Stomach (tissue), 9 donors: ENCODE results near the gene CYP1A2. TPM values are rescaled to one million over a fixed set of nuclear protein-coding genes. Genes with fewer than 3 reads are reported as not detected.
A peak's percentile ranks its signal among the peaks of the same experiment; 100 is the strongest.

ENCODE experiments used
- DNase-seq, 2 donors: peaks; one replicate each; pipeline versions ENCODE4 v3.0.0 to v3.0.0-alpha.2; 2013 to 2019
- H3K27ac ChIP-seq, 5 donors: fragments of 200-600 bp in 4 of 5; sonication (generic) in 4 of 5; one replicate each; pipeline ENCODE4 v1.5.1; 2013 to 2019; ENCODE audit warnings: mild to moderate bottlenecking in 1 of 5, moderate library complexity in 1 of 5
- H3K27me3 ChIP-seq, 3 donors: fragments of 200-600 bp; sonication (generic); one replicate each; pipeline ENCODE4 v1.5.1; 2017 to 2019; ENCODE audit warnings: mixed run types in 1 of 3
- H3K36me3 ChIP-seq, 4 donors: fragments of 200-600 bp; sonication (generic); 1 replicate in 3 of 4; 2 replicates in 1 of 4; pipeline ENCODE4 v1.5.1; 2016 to 2019
- H3K4me1 ChIP-seq, 4 donors: fragments of 200-600 bp; sonication (generic); one replicate each; pipeline ENCODE4 v1.5.1; 2016 to 2019
- H3K4me3 ChIP-seq, 4 donors: fragments of 200-600 bp; sonication (generic) in 3 of 4; one replicate each; pipeline ENCODE4 v1.5.1; 2016 to 2019; ENCODE audit warnings: mild to moderate bottlenecking in 1 of 4
- H3K9me3 ChIP-seq, 4 donors: fragments of 200-600 bp; sonication (generic); one replicate each; pipeline ENCODE4 v1.5.1; 2016 to 2019
- CTCF ChIP-seq, 7 experiments: fragments of 450-650 bp in 4 of 7; fragments of 200-600 bp in 3 of 7; sonication (generic) in 3 of 7; IDR thresholded peaks; one replicate each; pipeline ENCODE4 v1.5.1; 2016 to 2019; ENCODE audit warnings: antibody characterized with exemption in 7 of 7, control low read depth in 2 of 7, mild to moderate bottlenecking in 1 of 7
- EP300 ChIP-seq: sonication (generic); formaldehyde crosslinking; IDR thresholded peaks from one replicate; pipeline ENCODE4 v1.6.1; 2017; ENCODE audit warnings: antibody characterized with exemption
- POLR2A ChIP-seq, 4 donors: fragments of 450-650 bp; IDR thresholded peaks; one replicate each; pipeline ENCODE4 v1.6.1; 2016; ENCODE audit warnings: antibody characterized with exemption in 4 of 4, control low read depth in 2 of 4, mild to moderate bottlenecking in 1 of 4, moderate library complexity in 1 of 4
- POLR2AphosphoS5 ChIP-seq, 3 donors: sonication (generic); formaldehyde crosslinking; IDR thresholded peaks; one replicate each; pipeline ENCODE4 v1.6.1; 2016; ENCODE audit warnings: antibody characterized with exemption in 3 of 3
- WGBS, 5 donors: extraction: QIAGEN DNeasy Blood & Tissue Kit in 3 of 5; methylation state at CpG; one replicate each; pipeline versions ENCODE4 v1.1.5 to v1.1.7; 2013 to 2018; 5-methylcytosine and 5-hydroxymethylcytosine counted together
- intact Hi-C: fragments of 100-400 bp; cut with DNase I; formaldehyde crosslinking; loops from one replicate; pipeline ENCODE4 v1.15.1; 2023; ENCODE audit warnings: low total_unique reads
- polyA plus RNA-seq, 3 donors: library from polyadenylated mRNA; stranded (reverse); fragments of 200-250 nt; gene quantifications; one replicate each; pipeline ENCODE4 v1.2.3, GENCODE V29; 2013
- total RNA-seq, 5 donors: library from RNA; depleted of rRNA; stranded (reverse); fragments of >200 nt; gene quantifications; one replicate each; pipeline versions ENCODE4 v1.1.0 to v1.2.3, GENCODE V29; 2014 to 2016
- donor health status: healthy with polysubstance abuse.
- donor health status: Bipolar disorder and iron deficiency.
- donor health status: healthy.

Gene CYP1A2
- total and polyA plus RNA-seq, 8 donors = not detected

- TF ChIP-seq POLR2AphosphoS5 (IDR thresholded peaks at IDR 0.05) (no peak), CTCF (IDR thresholded peaks at IDR 0.05) (peak in 1 of 7 experiments; percentile 26), EP300 (no peak), POLR2A (IDR thresholded peaks at IDR 0.05) (no peak)
- Histone ChIP-seq H3K36me3 (peaks cover 0 to 19% (median 6%) of the 10 kb centered on the region in 4 donors), H3K27me3 (no peaks in the 10 kb centered on the region), H3K4me3 (no peak overlapping the region), H3K4me1 (peaks cover 59 to 95% (median 72%) of the 10 kb centered on the region in 4 donors), H3K9me3 (no peaks in the 10 kb centered on the region), H3K27ac (peak overlapping the region in 2 of 5 donors; percentile 19 to 36)
- intact Hi-C loops = no loop called here
- DNase-seq = no peak
- 69 to 77% (median 72%) methylated on average over 11 to 12 of the region's 12 CpGs for WGBS, 5 donors
These were observed 44.7 kb downstream of the CYP1A2 start for GRCh38 chr15:74793135-74794028.

GRCh38 chr15:74794248-74794969 is 45.8 kb downstream of the CYP1A2 start:
- 82 to 94% (median 84%) methylated on average over 5 to 7 of the region's 9 CpGs for WGBS, 5 donors
- peaks cover 50 to 95% (median 72%) of the 10 kb centered on the region in 4 donors for H3K4me1 ChIP-seq
- peaks cover under 1 to 30% (median 16%) of the 10 kb centered on the region in 4 donors for H3K36me3 ChIP-seq
- TF ChIP-seq POLR2A (IDR thresholded peaks at IDR 0.05) = no peak
- no peak for TF ChIP-seq CTCF (IDR thresholded peaks at IDR 0.05)
- TF ChIP-seq POLR2AphosphoS5 (IDR thresholded peaks at IDR 0.05) = no peak
- no peak for TF ChIP-seq EP300
- H3K9me3 ChIP-seq = no peaks in the 10 kb centered on the region
- H3K4me3 ChIP-seq = no peak overlapping the region
- peak overlapping the region in 1 of 5 donors; percentile 9 for H3K27ac ChIP-seq
- intact Hi-C loops = no loop called here
- no peaks in the 10 kb centered on the region for H3K27me3 ChIP-seq
- no peak for DNase-seq

- H3K9me3 ChIP-seq = no peaks in the 10 kb centered on the region
- no peak overlapping the region for H3K27ac ChIP-seq
- intact Hi-C loops = no loop called here
- peaks cover 5 to 35% (median 22%) of the 10 kb centered on the region in 4 donors for H3K36me3 ChIP-seq
- DNase-seq = no peak
- H3K4me1 ChIP-seq = peaks cover 50 to 95% (median 72%) of the 10 kb centered on the region in 4 donors
- no peak overlapping the region for H3K4me3 ChIP-seq
- H3K27me3 ChIP-seq = no peaks in the 10 kb centered on the region
- TF ChIP-seq POLR2AphosphoS5 (IDR thresholded peaks at IDR 0.05) (no peak), EP300 (no peak)
- 90 to 96% (median 93%) methylated on average over 9 of the region's 9 CpGs for WGBS, 5 donors
These were observed 46.3 kb downstream of the CYP1A2 start for GRCh38 chr15:74794970-74795349.

GRCh38 chr15:74795966-74796625 is 47.5 kb downstream of the CYP1A2 start:
- H3K27ac ChIP-seq = no peak overlapping the region
- TF ChIP-seq CTCF (IDR thresholded peaks at IDR 0.05) (no peak), POLR2A (IDR thresholded peaks at IDR 0.05) (no peak), POLR2AphosphoS5 (IDR thresholded peaks at IDR 0.05) (no peak)
- WGBS, 5 donors = 86 to 91% (median 87%) methylated on average over 14 of the region's 14 CpGs
- intact Hi-C loops = no loop called here
- H3K36me3 ChIP-seq = peaks cover 12 to 46% (median 31%) of the 10 kb centered on the region in 4 donors
- no peaks in the 10 kb centered on the region for H3K27me3 ChIP-seq
- peaks cover 41 to 92% (median 70%) of the 10 kb centered on the region in 4 donors for H3K4me1 ChIP-seq
- no peak for DNase-seq
- no peaks in the 10 kb centered on the region for H3K9me3 ChIP-seq
- no peak overlapping the region for H3K4me3 ChIP-seq
